ENCODE results near the gene GJC2.

DNA sequence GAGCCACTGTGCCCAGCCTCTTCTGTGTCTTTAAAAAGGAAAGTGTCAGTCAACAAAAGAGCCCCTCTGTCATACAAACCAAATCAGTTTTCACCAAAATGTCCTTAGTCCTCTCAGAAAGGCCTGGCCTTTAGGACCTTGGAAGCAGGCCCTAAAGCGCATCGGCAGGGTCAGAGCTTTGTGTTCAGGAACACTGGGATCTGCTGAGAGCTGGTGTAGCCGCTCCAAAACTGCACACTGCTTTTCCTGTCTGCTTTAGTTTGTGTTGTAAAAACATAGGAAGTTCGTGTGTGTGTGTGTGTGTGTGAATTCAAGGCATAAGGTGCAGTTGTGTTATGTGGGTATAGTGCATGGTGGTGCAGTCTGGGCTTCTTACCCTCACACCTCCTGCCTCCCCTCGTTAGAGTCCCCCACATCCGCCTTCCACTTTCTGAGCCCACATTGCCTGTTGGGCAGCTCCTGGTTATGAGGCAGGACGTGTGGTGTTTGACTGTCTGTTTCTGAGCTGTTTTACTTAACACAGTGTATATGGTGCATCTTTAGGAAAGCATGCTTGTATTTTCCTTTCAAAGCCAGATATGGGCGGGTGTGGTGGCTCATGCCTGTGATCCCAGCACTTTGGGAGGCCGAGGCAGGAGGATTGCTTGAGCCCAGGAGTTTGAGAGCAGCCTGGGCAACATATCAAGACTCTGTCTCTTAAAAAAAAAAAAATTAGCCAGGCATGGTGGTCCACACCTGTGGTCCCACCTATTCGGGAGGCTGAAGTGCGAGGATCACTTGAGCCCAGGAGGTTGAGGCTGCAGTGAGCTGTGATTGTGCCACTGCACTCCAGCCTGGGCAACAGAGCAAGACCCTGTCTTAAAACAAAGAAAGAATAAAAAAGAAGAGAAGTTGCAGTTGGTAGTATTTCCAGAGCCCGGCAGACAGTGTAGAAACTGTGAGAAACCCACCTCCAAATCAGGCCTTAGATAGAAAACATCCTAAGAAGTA is 28.3 kb downstream of the GJC2 start:
- no peak for TF ChIP-seq POLR2AphosphoS5 (IDR thresholded peaks at IDR 0.05)
- TF ChIP-seq EP300 (IDR thresholded peaks at IDR 0.05): no peak
- TF ChIP-seq POLR2A (IDR thresholded peaks at IDR 0.05): no peak

Measured in gastroesophageal sphincter (tissue), 2 donors.